Measurements from ENCODE around the gene GBA2.

GBA2 gene

GRCh38 chr9:35689542-35690293, 59.3 kb downstream of the GBA2 start, which contains the start of gene TPM2:
Gene TPM2 (minus strand): TSS chr9:35689925. CDS start chr9:35689817, 108 bp downstream.
- no peak for DNase-seq

DNA sequence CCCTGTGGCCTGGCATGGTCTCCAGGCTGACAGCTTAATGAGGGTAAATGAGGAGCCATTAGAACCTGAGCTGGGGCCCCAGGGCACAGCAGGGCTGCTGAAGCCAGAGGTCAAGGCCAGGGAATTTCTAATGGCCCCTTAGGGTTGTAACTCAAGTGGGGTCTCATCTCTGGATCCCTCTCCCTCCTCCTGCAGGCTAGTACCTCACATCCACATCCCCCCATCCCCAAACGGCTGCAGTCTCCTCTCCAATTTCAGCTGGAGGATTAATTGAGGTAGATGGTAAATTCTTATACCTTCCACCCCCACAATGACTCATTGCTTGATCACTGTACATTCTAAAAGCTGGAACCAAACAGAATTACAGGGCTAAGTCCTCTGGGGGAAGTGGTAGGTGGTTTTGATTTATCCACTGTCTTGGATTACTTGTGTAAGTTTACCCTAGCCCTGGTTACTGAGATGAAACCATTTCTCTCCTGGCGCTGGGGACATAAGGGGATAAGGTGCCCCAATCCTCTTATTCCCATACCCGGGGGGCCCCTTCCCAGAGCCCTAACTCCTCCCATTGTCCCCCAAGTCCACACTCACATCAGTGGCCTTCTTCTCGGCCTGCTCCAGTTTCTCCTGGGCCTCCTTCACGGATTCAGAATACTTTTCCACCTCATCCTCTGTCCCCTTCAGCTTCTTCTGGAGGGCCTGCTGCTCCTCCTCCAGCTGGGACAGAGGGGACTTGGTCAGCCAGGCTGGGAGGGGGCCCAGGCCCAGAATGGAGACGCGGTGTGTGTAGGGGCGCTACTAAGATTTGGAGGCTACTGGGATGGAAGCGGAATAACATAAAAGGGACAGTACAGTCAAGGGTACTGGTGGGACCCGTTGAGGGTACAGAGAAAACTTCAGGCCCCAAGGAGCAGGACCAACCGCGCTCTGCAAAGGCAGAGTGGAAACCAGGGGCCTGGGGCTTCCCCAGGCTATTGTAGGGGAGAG, 60.2 kb downstream of the GBA2 start:
- no peak for DNase-seq

DNA sequence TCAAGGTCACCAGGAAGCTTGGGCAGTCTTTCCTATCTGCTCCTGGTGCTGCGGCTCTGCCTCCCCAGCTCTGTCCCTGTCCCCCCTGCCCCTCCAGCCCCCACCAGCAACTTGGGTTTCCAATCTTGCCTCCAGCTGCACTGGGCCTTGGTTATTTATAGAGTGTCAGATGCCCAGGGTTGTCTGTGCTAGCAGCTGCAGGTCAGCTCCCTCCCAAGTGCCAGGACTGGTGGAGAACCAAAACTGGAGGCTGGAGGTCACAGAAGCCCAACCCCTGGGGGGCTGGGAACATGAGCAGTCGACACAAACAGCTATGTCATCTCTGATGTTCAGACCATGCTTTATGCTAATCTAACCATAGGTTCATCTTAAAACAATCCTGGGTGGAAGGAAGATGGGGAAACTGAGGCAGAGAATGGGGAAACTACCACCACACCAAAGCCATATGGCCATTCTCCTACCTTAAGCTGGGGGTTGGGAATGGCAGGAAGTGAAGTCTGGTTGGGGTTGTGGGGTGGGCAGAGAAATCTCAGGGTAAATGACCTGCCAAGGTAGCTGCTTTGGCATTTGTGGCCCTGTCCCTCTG, 61.0 kb downstream of the GBA2 start:
- DNase-seq: no peak

- DNase-seq: no peak
These were observed 61.7 kb downstream of the GBA2 start for GRCh38 chr9:35687306-35687705.
